Heart left ventricle (tissue), 13 donors: ENCODE data around the gene NEURL1.

Experiments used
- CTCF ChIP-seq, 12 donors: fragments of 200-600 bp; sonication (generic) in 4 of 12; IDR thresholded peaks; one replicate each; pipeline versions ENCODE4 v1.5.0 to v1.8.0; 2018 to 2022; ENCODE audit warnings: antibody characterized with exemption in 12 of 12, mild to moderate bottlenecking in 5 of 12
- POLR2A ChIP-seq, 2 donors: fragments of 450-650 bp; IDR thresholded peaks; one replicate each; pipeline ENCODE4 v1.6.1; 2017; ENCODE audit warnings: antibody characterized with exemption in 2 of 2, mild to moderate bottlenecking in 2 of 2, moderate library complexity in 2 of 2
- donor health status: ischemic (EF 13 %, LVEDD 7.1; RV severe dilation, severe dysfunction).
- donor health status: DM: no; HTN: yes; CAD: no.
- donor health status: DM: no; HTN: no; CAD: no.
- donor health status: ischemic (EF 25% LVEDD 6.9; RV normal size, moderate dysfunction).
- donor health status: ischemic (EF 25% LVEDD 5.7; RV mildly dilated, moderate dysfunction).
- donor health status: ischemic (EF 35%, LVEDD 5.7; RV mildly dilated, moderate dysfunction).
- donor health status: nonischemic (EF 11% LVEDD 7.7; RV severe dilation, severe dysfunction).
- donor health status: DM: yes; HTN: yes; CAD: no.
- donor health status: PGD.
- donor health status: ischemic (EF 29% LVEDD 5.4; RV normal size, mild dysfunction).
- donor health status: nonischemic (EF 23%, LVEDD 6.1; RV moderate dilation, normal function).

GRCh38 chr10:103627893-103628292 lies 134.4 kb downstream of the NEURL1 start:
- no peak for TF ChIP-seq CTCF (IDR thresholded peaks at IDR 0.05)
- no peak for TF ChIP-seq POLR2A (IDR thresholded peaks at IDR 0.05)
